T1000 (cell line): ENCODE measurements around the gene RAB22A.
"Not testable (repeated sequence)": the region's sequence is repeated elsewhere in the genome, so short reads cannot be mapped to it uniquely, and the experiment has no call there.

Experiments
- DNase-seq: peaks from one replicate; lab custom pipeline; 2025; ENCODE audit warnings: mixed read lengths; lab: John Stamatoyannopoulos, UW

RAB22A gene

GRCh38 chr20:58414786-58415185 lies 105.3 kb downstream of the RAB22A start:
- DNase-seq: not testable (repeated sequence)

DNA sequence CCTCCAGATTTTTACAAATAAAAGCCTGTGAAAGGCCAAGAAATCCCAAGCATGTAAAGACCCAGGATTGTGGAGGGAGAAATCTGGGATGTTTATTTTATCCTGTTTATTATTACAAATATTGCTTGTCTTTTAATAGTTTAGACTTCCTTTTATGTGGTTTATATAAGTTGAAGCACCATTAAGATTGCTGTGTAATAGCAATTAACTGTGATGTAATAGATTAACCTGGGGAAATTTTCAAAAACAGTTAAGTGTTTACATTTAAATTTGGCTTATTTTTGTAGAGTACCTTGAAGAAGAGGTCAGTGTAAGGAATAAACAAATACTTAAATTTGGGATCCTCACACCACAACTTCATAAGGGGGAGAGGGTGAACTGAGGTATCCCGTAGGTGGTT lies 106.5 kb downstream of the RAB22A start:
- no peak for DNase-seq

GRCh38 chr20:58416835-58417234 lies 107.3 kb downstream of the RAB22A start:
- no peak for DNase-seq
